Nephron progenitor cell (in vitro differentiated cells): ENCODE data around the gene CACNA2D2.

ENCODE experiments used
- DNase-seq: peaks from one replicate; pipeline ENCODE4 v3.0.0; 2021
- H3K27ac Mint-ChIP-seq: 2 replicates; pipeline ENCODE4 v1.8.0; 2021; ENCODE audit warnings: mild to moderate bottlenecking, moderate library complexity, mixed read lengths
- H3K27me3 Mint-ChIP-seq: 2 replicates; pipeline ENCODE4 v1.8.0; 2021; ENCODE audit warnings: mild to moderate bottlenecking, low read depth, mixed read lengths; ENCODE audit not compliant: poor library complexity
- H3K36me3 Mint-ChIP-seq: 2 replicates; pipeline ENCODE4 v1.8.0; 2021; ENCODE audit warnings: low read depth, mixed read lengths
- H3K4me1 Mint-ChIP-seq: 2 replicates; pipeline ENCODE4 v1.8.0; 2021; ENCODE audit warnings: mixed read lengths
- H3K4me3 Mint-ChIP-seq: 2 replicates; pipeline ENCODE4 v1.8.0; 2021; ENCODE audit warnings: mild to moderate bottlenecking, moderate library complexity, mixed read lengths
- H3K9me3 Mint-ChIP-seq: 2 replicates; pipeline ENCODE4 v1.8.0; 2021; ENCODE audit warnings: mild to moderate bottlenecking, moderate library complexity, mixed read lengths
- TF ChIP-seq, protein P1 (sequence below): fragments of 200-600 bp; sonication (generic); IDR thresholded peaks from 2 replicates; pipeline ENCODE4 v1.5.0; 2021; ENCODE audit warnings: antibody characterized with exemption

CACNA2D2 gene

DNA sequence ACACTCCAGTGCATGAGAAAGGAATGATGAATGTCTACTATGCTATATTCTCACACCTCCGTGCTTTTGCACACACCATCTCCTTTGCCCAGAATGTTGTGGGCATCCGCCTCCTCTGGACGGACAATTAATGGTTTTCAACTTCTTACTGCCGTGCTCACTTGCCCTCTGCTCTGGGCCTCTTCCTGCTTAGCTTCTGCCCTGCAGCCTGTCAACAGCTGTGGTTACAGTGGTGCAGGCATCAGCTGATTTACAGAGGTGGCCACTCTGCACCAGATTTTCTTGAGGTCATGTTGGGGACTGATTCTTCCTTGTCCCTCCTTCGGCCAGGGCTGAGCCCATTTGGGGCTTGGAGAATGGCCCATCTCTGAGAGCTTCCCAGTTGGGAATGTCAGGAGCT is 87.6 kb downstream of the CACNA2D2 start:
- Mint-ChIP-seq H3K4me1 (peaks cover 50% of the 10 kb centered on the region), H3K27me3 (peaks cover 8% of the 10 kb centered on the region), H3K9me3 (no peaks in the 10 kb centered on the region), H3K36me3 (no peaks in the 10 kb centered on the region), H3K4me3 (no peak overlapping the region), H3K27ac (no peak overlapping the region)
- TF ChIP-seq, protein P1, sequence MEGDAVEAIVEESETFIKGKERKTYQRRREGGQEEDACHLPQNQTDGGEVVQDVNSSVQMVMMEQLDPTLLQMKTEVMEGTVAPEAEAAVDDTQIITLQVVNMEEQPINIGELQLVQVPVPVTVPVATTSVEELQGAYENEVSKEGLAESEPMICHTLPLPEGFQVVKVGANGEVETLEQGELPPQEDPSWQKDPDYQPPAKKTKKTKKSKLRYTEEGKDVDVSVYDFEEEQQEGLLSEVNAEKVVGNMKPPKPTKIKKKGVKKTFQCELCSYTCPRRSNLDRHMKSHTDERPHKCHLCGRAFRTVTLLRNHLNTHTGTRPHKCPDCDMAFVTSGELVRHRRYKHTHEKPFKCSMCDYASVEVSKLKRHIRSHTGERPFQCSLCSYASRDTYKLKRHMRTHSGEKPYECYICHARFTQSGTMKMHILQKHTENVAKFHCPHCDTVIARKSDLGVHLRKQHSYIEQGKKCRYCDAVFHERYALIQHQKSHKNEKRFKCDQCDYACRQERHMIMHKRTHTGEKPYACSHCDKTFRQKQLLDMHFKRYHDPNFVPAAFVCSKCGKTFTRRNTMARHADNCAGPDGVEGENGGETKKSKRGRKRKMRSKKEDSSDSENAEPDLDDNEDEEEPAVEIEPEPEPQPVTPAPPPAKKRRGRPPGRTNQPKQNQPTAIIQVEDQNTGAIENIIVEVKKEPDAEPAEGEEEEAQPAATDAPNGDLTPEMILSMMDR = no peak
- DNase-seq = no peak

DNA sequence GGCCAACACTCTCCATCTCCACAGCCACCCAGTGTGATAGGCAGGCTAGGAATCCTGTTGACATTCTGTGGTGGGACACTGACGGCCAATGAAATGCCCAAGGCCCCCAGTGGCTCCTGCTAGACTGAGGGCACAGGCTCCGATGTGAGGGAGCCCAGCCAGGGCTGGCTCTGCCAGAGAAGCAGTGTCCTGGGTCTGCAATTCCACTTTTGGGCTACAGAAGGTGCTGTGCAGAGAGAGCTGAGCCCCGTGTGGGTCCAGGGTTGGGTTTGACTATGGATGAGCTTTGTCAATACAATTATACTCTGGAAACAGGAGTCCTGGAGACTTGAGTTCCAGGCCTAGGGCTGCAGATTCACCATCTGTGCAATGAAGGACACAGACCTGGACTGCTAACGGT is 88.4 kb downstream of the CACNA2D2 start:
- DNase-seq = no peak
- H3K27ac Mint-ChIP-seq = no peak overlapping the region
- peaks cover 8% of the 10 kb centered on the region for H3K27me3 Mint-ChIP-seq
- no peak overlapping the region for H3K4me3 Mint-ChIP-seq
- H3K36me3 Mint-ChIP-seq = no peaks in the 10 kb centered on the region
- TF ChIP-seq, protein P1 = no peak
- no peaks in the 10 kb centered on the region for H3K9me3 Mint-ChIP-seq
- peaks cover 52% of the 10 kb centered on the region for H3K4me1 Mint-ChIP-seq

DNA sequence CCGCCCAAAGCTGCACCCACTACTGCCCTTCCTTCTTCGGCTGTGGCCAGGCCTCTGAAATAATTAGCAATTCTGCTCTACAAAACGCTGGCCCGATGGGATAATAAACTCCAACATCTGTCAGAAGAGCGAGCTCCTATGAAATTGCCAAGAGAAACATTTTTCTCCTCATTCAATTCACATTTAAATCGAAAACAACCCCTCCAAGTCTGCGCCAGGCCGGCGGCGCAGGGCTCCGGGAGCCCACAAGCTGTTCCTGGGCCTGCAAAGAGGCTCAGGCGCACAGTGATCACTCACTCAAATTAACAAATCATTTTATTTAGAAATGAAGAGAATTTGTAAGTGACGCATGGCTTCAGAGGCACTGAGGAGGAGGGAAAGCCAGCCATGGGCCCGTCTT is 88.8 kb downstream of the CACNA2D2 start:
- Mint-ChIP-seq H3K27ac (no peak overlapping the region), H3K36me3 (no peaks in the 10 kb centered on the region), H3K4me3 (no peak overlapping the region), H3K9me3 (no peaks in the 10 kb centered on the region), H3K27me3 (peaks cover 10% of the 10 kb centered on the region), H3K4me1 (peaks cover 49% of the 10 kb centered on the region)
- no peak for DNase-seq
- TF ChIP-seq, protein P1 = no peak

- Mint-ChIP-seq H3K27me3 (peaks cover 15% of the 10 kb centered on the region), H3K4me3 (no peak overlapping the region), H3K36me3 (no peaks in the 10 kb centered on the region), H3K27ac (no peak overlapping the region), H3K4me1 (peaks cover 29% of the 10 kb centered on the region), H3K9me3 (no peaks in the 10 kb centered on the region)
- TF ChIP-seq, protein P1 = no peak
- no peak for DNase-seq
Measured at GRCh38 chr3:50412231-50412754, 91.1 kb downstream of the CACNA2D2 start.

DNA sequence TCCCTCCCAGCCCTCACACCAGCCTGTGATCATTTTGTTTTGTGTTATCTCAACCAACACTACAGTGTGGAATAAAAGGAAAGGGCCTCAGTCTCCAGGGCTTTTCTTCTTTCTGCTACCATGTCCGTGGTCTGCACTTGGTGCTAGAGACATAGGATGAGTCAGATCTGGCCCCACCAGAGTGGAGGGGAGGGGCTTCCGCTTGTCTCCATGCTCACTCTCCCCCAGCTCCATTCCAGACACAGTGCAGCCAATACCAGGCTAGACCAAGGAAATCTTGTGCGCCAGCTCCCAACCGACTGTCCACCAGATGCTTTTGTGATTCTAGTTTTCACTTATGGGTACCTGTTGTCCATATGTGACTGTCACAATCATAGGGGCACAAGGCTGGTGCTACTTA is 92.2 kb downstream of the CACNA2D2 start:
- TF ChIP-seq, protein P1 = no peak
- H3K4me1 Mint-ChIP-seq = peaks cover 29% of the 10 kb centered on the region
- H3K27ac Mint-ChIP-seq = no peak overlapping the region
- DNase-seq = no peak
- no peaks in the 10 kb centered on the region for H3K36me3 Mint-ChIP-seq
- H3K9me3 Mint-ChIP-seq = no peaks in the 10 kb centered on the region
- peaks cover 15% of the 10 kb centered on the region for H3K27me3 Mint-ChIP-seq
- H3K4me3 Mint-ChIP-seq = no peak overlapping the region

GRCh38 chr3:50410608-50411139 is 92.8 kb downstream of the CACNA2D2 start:
- no peak overlapping the region for H3K27ac Mint-ChIP-seq
- no peak overlapping the region for H3K4me3 Mint-ChIP-seq
- peaks cover 15% of the 10 kb centered on the region for H3K27me3 Mint-ChIP-seq
- H3K36me3 Mint-ChIP-seq = no peaks in the 10 kb centered on the region
- TF ChIP-seq, protein P1 = no peak
- peaks cover 24% of the 10 kb centered on the region for H3K4me1 Mint-ChIP-seq
- DNase-seq = no peak
- H3K9me3 Mint-ChIP-seq = no peaks in the 10 kb centered on the region
